ENCODE data around the gene LINGO3.

Gene LINGO3

DNA sequence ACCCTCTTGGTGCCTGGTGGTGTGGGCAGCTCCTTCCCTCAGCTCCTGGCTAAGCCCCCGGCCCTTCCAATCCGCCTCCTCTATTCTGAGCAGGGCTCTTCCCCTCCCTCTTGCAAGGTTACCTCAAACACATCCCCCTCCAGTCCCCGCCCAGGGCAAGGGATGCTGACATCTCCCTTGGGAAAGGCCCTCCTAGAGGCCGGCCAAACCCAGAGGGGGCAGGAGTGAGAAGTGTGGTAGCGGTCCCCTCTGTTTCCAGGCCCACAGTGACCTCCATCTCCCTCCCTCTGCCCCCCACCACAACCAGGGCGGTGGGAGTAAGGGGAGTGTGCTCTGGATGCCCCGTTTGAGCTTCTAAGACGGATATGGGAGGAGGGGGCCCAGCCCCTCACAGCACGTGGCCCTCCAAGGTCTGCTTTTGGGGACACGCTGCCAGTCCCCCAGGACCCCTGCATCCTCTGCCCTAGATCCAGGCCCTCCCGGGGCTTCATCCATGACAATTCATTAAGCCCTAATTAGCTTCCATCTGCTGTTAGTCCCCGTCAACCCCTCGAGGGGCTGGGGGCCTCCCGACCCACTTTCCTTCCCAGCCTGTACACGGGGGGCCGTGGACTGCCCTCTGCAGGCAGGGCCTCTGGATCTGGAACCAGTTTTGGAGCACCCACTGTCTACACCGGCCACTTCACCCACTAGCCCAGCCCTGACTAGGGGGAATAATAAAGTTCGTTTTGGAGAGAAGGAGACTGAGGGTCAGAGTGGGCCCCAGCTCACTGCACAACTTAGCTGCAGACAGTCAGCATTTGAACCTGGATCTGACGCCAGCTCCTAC, 2.3 kb downstream of the LINGO3 start:
- no peak for DNase-seq (ENCODE audit: low read depth)

- no peak for DNase-seq (ENCODE audit: low read depth)
Observed at GRCh38 chr19:2303211-2303798, 4.6 kb downstream of the LINGO3 start.

- DNase-seq (ENCODE audit: low read depth) = no peak
Observed at GRCh38 chr19:2302319-2303210, 5.4 kb downstream of the LINGO3 start.

DNA sequence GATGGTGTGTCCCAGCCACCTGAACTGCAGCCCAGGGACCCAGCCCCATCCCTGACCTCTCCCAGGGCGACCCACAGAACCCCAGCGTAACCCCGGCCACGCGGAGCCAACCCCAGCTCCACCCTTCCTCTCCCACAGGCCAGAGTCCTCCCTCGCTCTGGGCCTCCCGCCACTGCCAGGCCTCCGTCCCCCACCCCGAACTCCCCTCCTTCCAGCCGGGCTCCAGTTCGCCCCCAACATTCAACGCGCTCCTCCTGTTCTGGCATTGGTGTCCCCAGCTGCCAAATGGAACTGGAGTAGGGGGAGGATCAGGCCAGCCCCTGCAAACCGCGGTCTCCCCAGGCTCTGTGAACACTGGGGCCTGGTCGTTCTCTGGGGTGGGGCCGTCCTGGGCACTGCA, 7.4 kb downstream of the LINGO3 start:
- DNase-seq (ENCODE audit: low read depth) = no peak

- no peak for DNase-seq (ENCODE audit: low read depth)
Observed at GRCh38 chr19:2296141-2296540, 11.8 kb downstream of the LINGO3 start.

GRCh38 chr19:2294687-2295335, 13.1 kb downstream of the LINGO3 start:
- DNase-seq (ENCODE audit: low read depth) = no peak

DNA sequence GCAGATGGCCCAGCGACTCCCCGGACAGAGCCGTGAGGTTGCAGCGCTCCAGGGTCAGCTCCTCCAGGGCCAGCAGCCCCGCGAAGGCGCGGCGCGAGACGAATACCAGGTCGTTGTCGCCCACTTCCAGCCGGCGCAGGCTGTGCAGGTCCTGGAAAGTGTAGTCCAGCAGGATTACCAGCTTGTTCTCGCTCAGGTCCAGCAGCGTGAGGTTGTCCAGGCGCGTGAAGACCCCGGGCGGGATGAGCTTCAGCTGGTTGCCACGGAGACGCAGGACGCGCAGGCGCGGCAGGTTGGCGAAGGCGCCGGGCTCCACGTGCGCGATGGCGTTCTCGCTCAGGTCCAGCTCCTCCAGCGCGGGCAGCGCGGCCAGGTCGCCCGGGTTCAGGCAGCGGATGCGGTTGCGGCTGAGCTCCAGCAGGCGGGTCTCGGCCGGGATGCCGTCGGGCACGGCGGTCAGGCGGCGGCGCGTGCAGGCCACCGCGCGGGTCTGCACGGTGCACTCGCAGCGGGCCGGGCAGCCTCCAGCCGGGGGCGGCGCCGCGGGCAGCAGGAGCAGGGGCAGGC, 16.7 kb downstream of the LINGO3 start:
- DNase-seq (ENCODE audit: low read depth) = no peak

DNA sequence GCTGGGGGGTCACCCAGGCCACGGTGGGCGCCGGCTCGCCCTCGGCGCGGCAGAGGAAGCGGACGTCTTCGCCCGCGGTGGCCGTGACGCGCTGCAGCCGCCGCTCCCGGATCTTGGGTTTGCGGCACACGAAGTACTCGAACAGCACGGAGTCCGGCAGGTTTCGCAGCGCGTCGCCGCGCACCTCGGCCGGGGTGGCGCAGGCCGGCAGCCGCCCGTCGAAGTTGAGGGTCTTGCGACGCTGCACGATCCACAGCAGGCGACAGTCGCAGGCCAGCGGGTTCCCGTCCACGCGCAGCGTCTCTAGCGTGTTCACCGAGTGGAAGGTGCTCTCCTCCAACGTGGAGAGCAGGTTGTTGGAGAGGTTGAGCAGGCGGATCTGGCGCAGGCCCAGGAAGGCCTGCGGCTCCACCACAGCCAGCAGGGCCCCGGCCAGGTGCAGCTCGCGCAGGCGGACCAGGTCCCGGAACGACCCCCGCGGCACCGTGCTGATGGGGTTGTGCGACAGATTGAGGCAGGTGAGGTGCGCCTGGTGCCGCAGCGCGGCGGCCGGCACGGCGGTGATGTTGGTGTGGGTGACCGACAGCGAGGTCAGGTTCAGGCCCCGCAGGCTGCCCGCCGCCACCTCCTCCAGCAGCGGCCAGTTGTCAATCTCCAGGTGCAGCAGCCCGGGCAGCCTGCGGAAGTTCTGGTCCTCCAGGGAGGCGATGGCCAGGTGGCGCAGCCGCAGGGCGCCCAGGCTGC, 17.3 kb downstream of the LINGO3 start:
- DNase-seq (ENCODE audit: low read depth) = no peak

DNA sequence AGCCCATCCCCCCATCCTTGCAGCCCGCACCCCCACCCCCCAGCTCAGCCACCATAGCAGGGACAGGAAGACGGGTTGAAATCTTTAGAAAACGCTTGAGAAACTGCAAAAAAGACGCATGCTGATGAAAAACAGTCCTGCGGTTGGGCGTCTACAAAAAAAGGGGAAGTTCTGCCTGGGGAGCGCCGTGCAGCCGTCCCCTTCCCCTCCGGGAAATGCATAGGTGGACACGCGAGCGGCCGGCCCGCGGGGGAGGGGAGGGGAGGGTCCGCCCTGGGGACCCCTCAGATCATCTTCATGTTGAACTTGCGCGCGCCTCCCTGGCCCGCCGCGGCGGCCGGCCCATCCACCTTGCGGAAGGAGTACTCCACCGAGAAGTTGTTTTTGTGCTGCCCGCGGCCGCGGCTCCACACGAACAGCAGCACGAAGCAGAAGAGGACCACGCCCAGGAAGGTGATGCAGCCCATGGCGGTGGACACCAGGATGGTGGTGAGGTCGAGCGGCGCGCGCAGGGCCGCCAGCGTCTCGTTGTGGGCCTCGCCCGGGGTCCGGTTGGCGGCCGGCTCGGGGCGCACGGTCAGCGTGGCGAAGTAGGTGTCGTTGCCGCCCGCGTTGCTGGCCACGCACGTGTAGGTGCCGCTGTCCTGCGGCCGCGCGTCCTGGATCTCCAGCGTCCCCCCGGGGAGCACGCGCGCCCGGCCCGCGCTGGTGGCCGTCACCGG, 18.1 kb downstream of the LINGO3 start:
- DNase-seq (ENCODE audit: low read depth) = peak; percentile 48

DNA sequence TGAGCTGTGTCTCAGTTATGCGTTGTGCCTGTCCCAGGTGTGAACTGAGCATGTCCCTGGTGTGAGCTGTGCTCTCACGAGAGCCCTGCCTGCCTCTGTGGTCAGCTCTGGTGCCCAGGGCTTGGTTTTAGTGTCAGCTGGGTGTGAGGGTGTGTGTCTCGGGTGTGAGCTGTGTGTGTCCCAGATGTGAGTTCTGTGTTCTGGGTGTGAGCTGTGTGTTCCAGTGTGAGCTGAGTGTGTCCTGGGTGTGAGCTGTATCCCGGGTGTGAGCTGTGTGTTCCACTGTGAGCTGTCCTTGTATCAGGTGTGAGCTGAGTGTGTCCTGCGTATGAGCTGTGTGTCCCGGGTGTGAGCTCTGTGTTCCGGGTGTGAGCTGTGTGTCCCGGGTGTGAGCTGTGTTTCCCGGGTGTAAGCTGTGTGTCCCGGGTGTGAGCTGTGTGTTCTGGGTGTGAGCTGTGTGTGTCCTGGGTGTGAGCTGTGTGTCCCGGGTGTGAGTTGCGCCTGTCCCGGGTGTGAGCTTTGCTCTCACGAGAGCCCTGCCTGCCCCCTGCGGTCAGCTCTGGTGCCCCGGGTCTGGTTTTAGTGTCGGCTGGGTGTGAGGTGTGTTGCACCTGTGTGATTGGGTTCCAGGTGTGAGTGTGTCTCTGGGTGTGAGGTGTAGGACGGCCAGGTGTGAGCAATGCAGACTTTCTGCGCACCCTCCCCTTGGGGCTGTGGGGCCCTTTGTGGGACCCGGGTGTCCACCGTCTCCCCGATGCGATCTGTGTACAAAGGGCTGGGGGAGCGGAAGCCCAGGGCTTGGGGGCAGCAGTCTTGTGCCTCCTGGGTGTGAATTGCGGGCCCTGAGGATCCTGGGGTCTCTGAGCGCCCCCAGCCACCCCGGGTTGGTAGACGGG, 18.9 kb downstream of the LINGO3 start:
- no peak for DNase-seq (ENCODE audit: low read depth)

DNA sequence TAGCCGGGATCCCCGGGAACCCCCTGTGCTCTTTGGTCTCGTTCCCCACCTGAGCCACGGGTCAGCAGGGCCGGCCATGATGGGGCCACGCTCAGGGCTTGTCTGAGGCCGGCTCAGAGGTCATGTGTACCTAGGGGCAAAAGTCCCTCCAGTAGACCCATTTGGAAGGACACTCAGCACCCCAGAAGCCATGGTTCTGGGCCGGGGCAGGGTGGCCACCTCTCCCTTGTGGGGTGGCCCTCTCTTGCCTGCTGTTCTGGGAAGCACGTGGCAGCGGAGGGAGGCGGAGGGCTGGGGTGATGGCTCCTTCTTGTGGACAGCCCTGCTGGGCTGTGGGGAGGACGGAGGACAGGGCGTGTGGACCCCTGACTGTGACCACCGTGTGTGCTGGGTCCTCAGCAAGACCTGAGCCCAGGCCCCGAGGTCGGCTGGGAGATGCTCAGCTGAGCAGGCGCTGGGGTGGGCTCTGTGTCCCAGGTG, 19.6 kb downstream of the LINGO3 start:
- no peak for DNase-seq (ENCODE audit: low read depth)

DNA sequence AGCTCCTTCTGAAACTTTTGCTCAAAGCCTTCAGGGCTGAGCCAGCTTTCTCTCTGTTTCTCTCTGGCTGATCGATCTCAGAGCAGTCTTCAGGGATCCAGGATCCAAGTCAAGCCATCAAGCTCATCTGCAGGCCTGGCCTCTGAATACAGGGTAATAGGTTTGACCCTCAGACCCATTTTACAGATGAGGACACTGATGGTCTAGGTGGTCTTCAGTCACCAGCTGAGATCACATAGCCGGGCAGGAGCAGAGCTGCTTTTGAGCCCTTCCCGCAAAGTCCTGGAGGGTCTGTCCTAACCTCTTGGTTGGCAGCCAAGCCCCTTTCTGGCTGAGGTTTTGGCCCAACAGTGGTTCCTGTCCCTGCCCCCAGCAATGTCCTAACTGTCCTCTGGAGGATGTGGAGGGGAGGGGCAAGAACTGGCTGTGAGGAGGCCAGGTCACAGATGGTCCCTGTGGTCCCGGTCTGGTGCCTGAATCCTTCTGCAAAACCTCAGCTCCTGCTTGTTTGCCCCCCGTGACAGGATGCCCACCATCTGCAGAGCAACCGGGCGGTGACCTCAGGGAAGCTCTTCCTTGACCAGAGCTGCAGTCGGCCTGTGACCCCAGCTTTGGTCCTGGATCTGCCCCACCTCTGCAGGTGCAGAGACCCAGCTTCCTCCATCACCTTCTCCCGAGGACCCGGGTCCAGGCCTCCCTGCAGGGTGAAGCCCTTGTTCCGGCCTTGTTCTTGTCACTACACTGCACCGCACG, 20.2 kb downstream of the LINGO3 start:
- DNase-seq (ENCODE audit: low read depth) = no peak

DNA sequence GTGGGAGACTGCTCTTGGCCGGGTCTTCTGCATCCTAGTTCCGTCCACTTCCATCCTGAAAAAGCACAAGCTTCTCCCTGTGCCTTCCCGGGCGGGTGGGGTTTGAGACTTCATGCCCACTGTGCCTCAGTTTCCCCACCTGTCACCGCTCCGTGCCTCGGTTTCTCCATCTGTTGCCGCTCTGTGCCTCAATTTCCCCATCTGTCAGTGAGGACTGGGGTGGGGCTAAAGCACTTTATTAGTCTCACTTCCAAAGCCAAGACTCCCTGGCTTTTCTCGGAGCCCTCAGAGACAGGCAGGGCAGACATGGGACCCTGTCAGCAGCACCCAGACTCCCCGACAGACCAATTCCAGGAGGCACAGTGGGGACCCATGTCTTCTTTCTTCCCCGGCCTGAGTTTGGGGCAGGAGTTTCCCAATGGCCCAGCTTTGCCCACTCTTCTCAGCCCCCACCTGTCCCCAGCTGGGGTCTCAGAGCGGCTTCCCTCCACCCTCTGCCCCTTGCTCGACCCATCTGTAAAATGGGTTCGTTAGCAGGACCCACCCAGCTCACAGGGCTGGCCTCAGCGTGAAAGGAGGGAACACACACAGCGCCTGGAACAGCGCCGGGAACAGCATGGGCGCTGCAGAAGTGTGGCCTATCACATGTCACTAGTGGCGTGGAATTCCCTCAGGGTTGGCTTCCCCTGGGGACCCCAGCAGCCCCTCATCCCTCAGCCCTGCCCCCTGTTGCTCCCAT, 21.4 kb downstream of the LINGO3 start:
- no peak for DNase-seq (ENCODE audit: low read depth)

GRCh38 chr19:2283835-2284507, 24.0 kb downstream of the LINGO3 start:
- no peak for DNase-seq (ENCODE audit: low read depth)

DNA sequence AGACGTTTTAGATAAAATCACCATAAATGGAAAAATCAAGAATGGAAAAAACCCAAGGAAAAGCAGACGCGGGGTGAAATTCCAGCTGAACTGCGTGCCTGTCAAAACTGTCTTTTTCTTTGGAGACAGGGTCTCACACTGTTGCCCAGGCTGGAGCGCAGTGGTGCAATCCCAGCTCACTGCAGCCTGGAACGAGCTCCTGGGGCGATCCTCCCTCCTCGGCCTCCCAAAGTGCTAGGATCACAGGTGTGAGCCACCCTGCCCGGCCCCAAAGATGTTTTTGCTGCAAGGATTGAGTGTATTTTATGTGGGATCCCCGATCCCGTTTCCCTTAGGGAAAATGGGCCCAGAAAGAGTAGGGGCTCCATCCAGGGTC, 25.1 kb downstream of the LINGO3 start:
- no peak for DNase-seq (ENCODE audit: low read depth)

GRCh38 chr19:2282062-2282861, 25.7 kb downstream of the LINGO3 start, which contains the start of gene PEAK3:
TSS of gene PEAK3 (minus strand) at chr19:2282175. CDS start at chr19:2280931, 1,244 bp downstream.
- no peak for DNase-seq (ENCODE audit: low read depth)
